ENCODE results near the gene ATG14.

DNA sequence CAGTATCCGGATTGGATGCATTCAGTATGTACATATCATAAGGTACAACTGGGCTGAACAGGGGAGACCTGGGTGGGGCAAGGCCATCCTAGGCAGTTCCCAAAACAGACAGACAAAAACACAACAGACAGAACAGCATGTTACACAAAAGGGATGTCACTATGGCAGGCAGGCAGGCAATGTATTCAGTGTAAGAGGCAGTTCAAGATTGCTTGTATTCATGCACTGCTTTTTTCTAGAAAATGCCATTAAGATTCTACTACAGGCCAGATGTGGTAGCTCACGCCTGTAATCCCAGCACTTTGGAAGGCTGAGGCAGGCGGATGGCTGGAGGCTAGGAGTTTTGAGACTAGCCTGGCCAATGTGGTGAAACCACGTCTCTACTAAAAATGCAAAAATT is 25.3 kb upstream of the ATG14 start:
- TF ChIP-seq, protein P1, sequence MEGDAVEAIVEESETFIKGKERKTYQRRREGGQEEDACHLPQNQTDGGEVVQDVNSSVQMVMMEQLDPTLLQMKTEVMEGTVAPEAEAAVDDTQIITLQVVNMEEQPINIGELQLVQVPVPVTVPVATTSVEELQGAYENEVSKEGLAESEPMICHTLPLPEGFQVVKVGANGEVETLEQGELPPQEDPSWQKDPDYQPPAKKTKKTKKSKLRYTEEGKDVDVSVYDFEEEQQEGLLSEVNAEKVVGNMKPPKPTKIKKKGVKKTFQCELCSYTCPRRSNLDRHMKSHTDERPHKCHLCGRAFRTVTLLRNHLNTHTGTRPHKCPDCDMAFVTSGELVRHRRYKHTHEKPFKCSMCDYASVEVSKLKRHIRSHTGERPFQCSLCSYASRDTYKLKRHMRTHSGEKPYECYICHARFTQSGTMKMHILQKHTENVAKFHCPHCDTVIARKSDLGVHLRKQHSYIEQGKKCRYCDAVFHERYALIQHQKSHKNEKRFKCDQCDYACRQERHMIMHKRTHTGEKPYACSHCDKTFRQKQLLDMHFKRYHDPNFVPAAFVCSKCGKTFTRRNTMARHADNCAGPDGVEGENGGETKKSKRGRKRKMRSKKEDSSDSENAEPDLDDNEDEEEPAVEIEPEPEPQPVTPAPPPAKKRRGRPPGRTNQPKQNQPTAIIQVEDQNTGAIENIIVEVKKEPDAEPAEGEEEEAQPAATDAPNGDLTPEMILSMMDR (conservative IDR thresholded peaks at IDR 0.05): no peak
- TF ChIP-seq EZH2 (IDR thresholded peaks at IDR 0.05; ENCODE audit: low read depth): no peak
